KBM-7 (cell line): Measurements from ENCODE around the gene TSPEAR.
"Not testable (repeated sequence)": the region's sequence is repeated elsewhere in the genome, so short reads cannot be mapped to it uniquely, and the experiment has no call there.

ENCODE experiments used
- DNase-seq: peaks from one replicate; pipeline ENCODE4 v3.0.0-alpha.2; 2015
- in situ Hi-C: fragments of 300-500 bp; cut with MboI; formaldehyde crosslinking; loops from 2 replicates; pipeline ENCODE4 v1.14.3; 2020; ENCODE audit warnings: low sequenced_read_pairs, low pct_unique_long_range_greater_than_20kb, mixed read lengths

Gene TSPEAR

DNA sequence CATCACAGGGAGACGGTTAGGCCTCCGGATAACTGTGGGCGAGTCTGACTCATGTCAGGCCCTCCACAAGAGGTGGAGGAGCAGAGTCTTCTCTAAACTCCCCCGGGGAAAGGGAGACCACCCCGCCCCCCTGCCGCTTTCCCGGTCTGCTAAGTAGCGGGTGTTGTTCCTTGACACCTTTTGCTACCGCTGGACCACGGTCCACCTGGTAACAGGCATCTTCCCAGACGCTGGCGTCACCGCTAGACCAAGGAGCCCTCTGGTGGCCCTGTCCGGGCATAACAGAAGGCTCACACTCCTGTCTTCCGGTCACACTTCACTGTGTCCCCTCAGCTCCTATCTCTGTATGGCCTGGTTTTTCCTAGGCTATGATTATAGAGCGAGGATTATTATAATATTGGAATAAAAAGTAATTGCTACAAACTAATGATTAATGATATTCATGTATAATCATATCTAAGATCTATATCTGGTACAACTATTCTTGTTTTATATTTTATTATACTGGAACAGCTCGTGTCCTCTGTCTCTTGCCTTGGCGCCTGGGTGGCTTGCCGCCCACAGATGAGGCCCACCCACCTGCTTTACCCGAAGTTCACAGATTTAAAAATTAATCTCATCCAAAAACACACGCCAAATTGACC is 231.7 kb downstream of the TSPEAR start:
- in situ Hi-C loops = not testable (repeated sequence)
- peak; percentile 51 for DNase-seq

DNA sequence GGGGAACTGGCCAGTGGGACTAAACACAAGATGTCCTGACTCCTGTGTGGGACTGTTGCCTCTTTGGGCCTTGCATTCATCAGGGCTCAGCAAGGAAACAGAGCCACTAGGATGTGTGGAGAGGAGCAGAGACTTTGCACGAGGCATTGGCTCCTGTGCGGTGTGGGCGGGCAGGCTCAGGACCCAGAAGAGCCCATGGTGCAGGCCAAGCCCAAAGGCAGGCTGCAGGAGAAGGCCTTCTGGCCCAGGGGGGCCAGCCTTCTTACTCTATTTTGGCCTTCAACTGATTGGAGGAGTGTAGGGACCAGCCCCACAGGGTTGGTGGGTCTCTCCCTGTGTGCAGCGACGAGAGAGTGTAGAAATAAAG is 232.6 kb downstream of the TSPEAR start:
- DNase-seq = no peak
- in situ Hi-C loops = no loop called here

DNA sequence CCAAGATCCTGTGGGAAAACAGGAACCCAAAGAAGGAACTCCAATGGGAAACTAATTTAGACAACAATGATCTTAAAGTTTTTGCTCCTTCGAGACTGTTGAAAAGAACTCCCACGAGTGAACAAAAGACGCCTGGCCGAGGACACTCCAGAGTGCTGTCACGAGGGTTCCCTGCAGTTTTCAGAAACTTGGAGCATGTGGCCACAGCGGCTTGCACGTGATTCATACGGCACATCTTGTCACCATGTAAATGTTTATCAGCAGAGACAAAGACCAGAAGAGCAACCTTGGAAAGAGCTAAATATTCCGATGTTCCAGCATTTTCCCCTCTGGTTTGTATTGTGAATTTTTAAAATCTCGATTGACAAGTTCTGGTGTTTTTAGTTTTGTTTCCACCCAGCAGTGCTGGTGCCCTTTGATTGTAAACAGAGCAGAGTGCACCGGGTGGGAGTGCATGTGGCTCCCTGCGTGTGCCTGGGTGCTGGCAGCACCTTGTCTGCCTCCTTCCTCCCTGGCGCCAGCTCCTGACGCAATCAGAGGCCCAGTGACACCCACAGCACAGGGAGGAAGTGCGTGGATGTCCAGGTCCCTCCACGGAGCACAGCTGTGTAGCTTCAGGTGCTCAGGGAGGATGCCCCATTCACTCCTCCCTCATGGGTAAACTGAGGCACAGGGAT is 233.1 kb downstream of the TSPEAR start:
- in situ Hi-C loops = no loop called here
- DNase-seq = no peak

DNA sequence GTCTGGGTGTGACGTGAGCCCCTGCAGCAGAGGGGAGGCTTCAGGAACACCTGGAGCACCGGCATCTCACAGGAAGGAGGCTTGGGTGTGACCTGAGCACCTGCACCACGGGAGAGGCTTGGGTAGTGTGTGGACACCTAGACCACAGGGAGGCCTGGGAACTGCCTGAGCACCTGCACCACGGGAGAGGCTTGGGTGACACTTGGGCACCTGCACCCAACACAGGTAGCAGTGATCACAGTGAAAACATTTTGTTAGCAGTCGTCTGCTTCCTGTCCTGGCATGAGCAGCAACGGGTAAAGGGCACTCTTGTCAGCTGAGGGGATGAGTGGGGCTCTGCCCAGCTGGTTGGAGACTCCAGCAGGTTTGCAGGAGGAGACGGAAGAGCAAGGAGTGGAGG is 233.7 kb downstream of the TSPEAR start:
- in situ Hi-C loops = no loop called here
- DNase-seq = no peak

DNA sequence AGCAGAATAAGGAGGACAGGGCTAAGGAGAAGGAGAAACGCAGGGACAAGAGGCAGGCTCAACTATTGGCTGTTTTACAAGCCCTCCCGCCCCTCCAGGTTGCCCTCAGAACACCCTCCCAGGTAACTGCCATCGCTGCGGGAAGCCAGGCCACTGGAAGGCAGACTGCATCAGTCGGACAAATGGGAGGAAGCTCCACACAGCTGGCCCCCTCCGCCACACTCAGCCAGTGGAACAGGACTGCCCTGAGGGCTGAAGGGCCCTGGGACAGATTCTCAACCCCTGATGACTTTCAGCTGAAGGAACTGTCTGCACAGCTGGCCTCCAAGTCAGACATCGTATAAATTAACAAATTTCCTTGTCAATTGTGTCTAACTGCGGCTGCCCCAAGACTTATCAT is 234.2 kb downstream of the TSPEAR start:
- no peak for DNase-seq
- in situ Hi-C loops = no loop called here

- in situ Hi-C loops = no loop called here
- DNase-seq = no peak
These were observed 236.0 kb downstream of the TSPEAR start for GRCh38 chr21:44475266-44475845.

DNA sequence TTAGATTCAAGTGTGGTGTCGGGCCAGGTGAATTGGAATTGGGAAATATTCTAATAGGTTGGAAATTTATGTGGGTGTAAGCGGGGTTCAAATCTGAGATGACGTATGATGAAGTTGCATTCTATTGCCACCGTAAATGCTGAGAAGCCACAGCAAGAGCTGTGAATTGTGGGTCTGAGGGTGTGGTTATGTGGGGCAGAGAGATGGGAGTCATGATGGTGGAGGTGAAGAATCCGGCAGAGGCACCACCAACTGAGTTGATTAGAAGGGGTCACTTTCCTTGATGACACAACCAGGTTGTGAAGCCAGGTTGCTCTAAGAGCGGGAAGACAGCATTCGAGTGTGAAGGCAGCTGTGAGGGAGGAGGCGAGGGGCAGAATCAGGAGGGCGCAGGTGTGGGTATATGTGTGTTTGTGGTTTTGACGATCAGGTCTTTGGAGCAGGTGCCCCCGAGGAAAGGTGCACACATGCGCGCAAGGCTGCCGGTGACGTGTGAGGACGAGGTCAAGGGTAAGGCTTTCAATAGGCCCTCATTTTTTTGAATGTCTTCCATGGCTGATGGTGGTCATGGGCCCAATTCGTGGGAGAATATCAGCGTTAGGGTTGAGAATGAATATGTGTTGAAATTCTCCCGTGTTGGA is 237.3 kb downstream of the TSPEAR start:
- no peak for DNase-seq
- in situ Hi-C loops = loop anchor here (25.0 kb wide), 2 partner anchors 88 to 737 kb away; partner anchors contain the start of genes KRTAP10-2, KRTAP10-3 and KRTAP10-4

DNA sequence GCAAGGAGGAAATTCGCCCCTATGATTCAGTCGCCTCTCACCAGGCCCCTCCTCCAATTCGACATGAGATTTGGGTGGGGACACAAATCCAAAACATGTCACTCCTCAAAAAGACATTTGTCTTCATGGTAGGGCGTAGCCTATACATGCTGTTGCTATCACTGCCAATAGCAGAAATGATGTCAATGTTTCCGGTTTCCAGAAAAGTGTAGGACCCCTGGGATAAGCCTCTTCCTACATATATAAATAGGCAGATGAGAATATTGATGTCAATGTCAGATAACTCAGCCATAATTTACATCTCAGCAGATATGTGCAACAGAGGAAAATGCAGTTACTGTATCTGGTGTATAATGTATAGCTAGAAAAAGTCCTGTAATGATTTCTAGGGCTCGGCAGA is 239.4 kb downstream of the TSPEAR start:
- no peak for DNase-seq
- in situ Hi-C loops = loop anchor here (25.0 kb wide), 2 partner anchors 90 to 735 kb away; partner anchors contain the start of genes KRTAP10-2, KRTAP10-3 and KRTAP10-4

DNA sequence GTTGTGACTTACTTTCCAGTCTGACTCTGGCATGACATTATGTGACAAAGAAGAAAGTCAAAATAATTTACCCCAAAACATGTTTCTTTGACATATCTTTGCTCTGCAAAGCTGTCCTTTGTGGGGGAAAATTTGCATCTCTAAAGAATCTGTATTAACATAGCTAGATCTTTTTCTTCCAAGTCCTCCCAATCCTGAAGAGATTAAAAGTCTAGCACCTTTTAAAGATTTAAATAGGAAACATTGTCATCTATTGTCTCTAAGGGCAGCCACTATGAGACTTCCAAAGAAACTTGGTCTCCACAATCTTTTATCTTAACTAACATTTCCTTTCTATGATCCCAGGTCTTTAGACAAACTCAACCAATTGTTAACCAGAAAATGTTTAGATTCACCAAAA is 240.0 kb downstream of the TSPEAR start:
- DNase-seq = no peak
- in situ Hi-C loops = loop anchor here (25.0 kb wide), 2 partner anchors 91 to 734 kb away; partner anchors contain the start of genes KRTAP10-2, KRTAP10-3 and KRTAP10-4

GRCh38 chr21:44467859-44468195 is 243.5 kb downstream of the TSPEAR start:
- in situ Hi-C loops = loop anchor here (10.0 to 25.0 kb wide), 3 partner anchors 94 to 731 kb away; partner anchors contain the start of genes KRTAP10-2, KRTAP10-3, KRTAP10-4 and TRPM2
- DNase-seq = no peak

DNA sequence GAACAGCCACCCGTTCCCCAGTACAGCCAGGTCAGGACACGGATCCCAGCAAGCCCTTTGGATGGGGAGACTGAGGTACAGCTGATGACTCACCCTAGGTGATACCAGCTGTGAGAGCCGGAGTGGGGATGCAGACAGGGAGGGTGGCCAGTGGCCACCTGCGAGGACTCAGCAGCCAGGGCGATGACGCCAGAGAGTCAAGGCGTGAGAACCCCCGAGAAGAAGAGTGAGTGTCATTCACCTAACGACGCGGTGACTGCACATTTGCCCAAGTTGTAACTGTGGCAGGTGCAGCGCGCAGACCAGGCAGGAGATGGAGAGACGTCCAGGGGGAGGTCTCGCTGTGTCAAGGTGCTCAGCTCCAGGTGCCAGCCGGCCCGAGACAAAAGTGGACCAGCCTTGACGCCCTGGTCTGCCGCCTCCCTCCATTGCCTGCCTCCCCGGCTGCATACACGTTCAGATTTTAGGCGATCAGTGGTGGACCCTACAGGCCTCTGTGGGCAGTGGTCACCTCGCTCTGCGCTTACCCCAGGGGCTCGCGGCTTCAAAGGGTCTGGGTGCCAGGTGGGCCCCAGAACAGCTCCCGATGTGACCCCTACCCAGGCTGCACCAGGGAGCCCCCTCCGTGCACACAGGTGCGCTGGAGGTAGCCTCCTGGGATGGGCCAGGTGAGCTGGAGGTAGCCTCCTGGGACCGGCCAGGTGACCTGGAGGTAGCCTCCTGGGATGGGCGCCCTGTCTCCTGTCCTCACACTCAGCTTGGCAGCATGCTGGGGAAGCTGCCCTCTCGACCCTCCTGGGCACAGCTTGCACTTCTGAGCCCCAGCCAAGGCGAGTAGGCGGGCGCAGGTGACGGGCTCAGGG is 244.1 kb downstream of the TSPEAR start:
- no peak for DNase-seq
- in situ Hi-C loops = loop anchor here (10.0 to 25.0 kb wide), 3 partner anchors 95 to 730 kb away; partner anchors contain the start of genes KRTAP10-2, KRTAP10-3, KRTAP10-4 and TRPM2

- no peak for DNase-seq
- in situ Hi-C loops = loop anchor here (10.0 to 25.0 kb wide), 3 partner anchors 96 to 729 kb away; partner anchors contain the start of genes KRTAP10-2, KRTAP10-3, KRTAP10-4 and TRPM2
These were observed 244.9 kb downstream of the TSPEAR start for GRCh38 chr21:44466351-44466954.

DNA sequence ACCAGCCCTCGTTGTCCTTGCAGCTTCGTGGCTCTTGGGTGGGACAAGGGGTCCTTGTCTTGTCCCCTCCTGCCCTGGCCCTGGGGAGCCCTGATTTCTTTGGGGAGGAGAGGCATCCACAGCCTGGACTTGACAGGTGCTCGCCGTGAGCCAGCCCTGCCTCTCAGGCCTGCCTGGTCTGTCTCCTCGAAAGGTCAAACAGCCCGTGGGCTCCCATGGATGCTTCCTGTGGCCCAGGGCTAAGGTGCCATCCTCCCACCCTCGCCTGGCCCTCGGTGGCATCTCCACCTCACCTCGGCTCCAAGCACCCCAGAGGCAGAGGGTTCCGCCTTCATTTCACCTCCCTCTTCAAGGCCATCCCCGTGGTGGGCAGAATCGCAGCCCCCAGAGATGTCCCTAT is 247.0 kb downstream of the TSPEAR start:
- no peak for DNase-seq
- in situ Hi-C loops = loop anchor here (10.0 to 25.0 kb wide), 3 partner anchors 98 to 727 kb away; partner anchors contain the start of genes KRTAP10-2, KRTAP10-3, KRTAP10-4 and TRPM2

DNA sequence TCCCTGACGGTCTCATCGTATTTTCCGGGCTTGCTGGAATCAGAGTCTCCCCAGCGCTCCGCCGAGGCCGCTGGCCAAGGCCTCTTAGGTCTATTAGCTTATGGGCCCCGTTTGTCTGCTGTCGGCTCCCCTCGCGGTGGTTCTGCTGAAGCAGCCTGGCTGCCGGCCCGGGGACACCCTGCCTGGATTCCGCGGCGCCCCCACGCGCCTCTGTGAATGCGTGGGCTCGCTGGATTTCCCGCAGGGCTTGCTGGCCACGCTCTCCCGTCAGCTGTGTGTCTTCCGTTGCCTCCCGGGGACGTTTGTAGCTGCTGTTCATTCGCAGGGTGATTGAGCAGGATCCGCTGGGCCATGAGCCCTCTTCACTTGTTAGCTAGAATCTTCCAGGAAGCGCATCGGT is 247.6 kb downstream of the TSPEAR start:
- in situ Hi-C loops = loop anchor here (10.0 to 25.0 kb wide), 3 partner anchors 99 to 726 kb away; partner anchors contain the start of genes KRTAP10-2, KRTAP10-3, KRTAP10-4 and TRPM2
- DNase-seq = no peak

DNA sequence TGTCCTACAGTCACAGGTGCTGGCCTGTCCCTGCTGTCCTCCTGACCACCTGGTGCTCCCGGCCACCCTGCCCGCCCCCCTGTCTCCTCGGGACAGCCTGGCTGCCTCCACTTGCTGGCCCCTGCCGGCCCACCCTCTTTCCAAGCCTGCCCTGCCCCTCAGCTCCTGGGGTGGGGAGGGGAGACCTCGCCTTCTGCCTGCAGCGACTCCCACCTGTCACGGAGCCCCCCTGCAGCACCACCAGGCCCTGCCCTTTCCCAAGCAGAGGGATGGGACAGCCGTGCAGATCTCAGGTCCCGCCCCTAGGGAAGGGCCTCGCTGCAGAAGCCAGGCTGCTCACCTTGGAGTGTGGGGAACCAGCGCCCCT is 248.6 kb downstream of the TSPEAR start:
- DNase-seq = no peak
- in situ Hi-C loops = loop anchor here (10.0 to 25.0 kb wide), 3 partner anchors 99 to 726 kb away; partner anchors contain the start of genes KRTAP10-2, KRTAP10-3, KRTAP10-4 and TRPM2

DNA sequence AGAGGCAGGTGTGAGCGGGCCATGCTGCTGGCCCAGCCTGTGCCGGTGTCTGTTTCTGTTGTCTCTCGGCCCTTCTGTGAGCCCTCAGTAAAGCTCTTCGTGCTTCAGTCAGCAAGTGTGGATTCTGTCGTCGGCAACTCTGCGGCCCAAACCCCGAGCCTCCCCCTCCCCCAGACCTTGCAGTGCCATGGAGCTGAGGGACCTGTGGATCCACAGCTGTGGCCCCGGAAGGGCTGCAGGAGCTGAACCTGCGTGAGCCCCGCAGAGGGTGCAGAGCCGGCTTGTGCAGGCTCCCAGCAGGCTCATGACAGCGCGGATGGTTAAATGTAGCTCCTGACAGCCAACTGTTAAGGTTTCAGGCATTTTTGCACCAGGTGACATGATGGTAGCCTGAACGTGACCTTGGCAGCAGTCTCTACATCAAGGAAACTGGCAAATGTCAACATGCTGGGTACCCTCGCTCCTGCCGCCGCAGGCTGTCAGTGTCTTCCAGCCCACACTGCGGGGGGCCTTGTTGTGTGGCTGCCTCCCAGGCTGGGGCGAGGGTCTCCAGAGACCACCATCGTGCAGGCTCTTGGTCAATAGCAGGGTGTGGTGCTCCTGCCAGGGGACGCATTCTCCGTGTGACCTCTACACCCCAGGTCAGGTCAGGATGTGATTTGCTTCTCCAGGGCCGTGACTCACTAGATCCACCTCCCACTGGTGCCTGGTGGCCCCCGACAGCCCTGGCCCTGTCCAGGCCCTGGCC is 249.1 kb downstream of the TSPEAR start:
- in situ Hi-C loops = loop anchor here (10.0 to 25.0 kb wide), 3 partner anchors 100 to 725 kb away; partner anchors contain the start of genes KRTAP10-2, KRTAP10-3, KRTAP10-4 and TRPM2
- no peak for DNase-seq

GRCh38 chr21:44461464-44462001 is 249.8 kb downstream of the TSPEAR start:
- in situ Hi-C loops = loop anchor here (10.0 to 25.0 kb wide), 3 partner anchors 101 to 724 kb away; partner anchors contain the start of genes KRTAP10-2, KRTAP10-3, KRTAP10-4 and TRPM2
- DNase-seq = no peak
